OCI-LY1 (cell line): ENCODE data around the gene GPBAR1.

ENCODE experiments used
- H2AFZ ChIP-seq: fragments of 200-600 bp; sonication (generic), shearing (Covaris generic); 2 replicates; pipeline ENCODE4 v1.6.0; 2014; ENCODE audit warnings: antibody characterized with exemption, mild to moderate bottlenecking, low read length
- H3F3A ChIP-seq: fragments of 200-600 bp; sonication (generic), shearing (Covaris generic); 2 replicates; pipeline ENCODE4 v1.6.0; 2014; ENCODE audit warnings: mild to moderate bottlenecking, antibody characterized with exemption, low read length, moderate library complexity; ENCODE audit not compliant: insufficient read depth
- H3K27ac ChIP-seq: fragments of 200-600 bp; sonication (generic); 2 replicates; pipeline ENCODE4 v1.5.1; 2014; ENCODE audit warnings: low read length, mixed run types, mild to moderate bottlenecking, low read depth; ENCODE audit not compliant: poor library complexity, severe bottlenecking
- H3K27me3 ChIP-seq: fragments of 200-600 bp; sonication (generic); 2 replicates; pipeline ENCODE4 v1.6.0; 2014; ENCODE audit warnings: antibody characterized with exemption, mild to moderate bottlenecking, low read length, moderate library complexity; ENCODE audit not compliant: insufficient read depth
- H3K36me3 ChIP-seq: fragments of 200-600 bp; sonication (generic); 2 replicates; pipeline ENCODE4 v1.6.1; 2014; ENCODE audit warnings: mild to moderate bottlenecking, antibody characterized with exemption, low read length, moderate library complexity, mixed read lengths; ENCODE audit not compliant: insufficient read depth
- H3K4me1 ChIP-seq: fragments of 200-600 bp; sonication (generic); 2 replicates; pipeline ENCODE4 v1.5.1; 2014; ENCODE audit warnings: mild to moderate bottlenecking, low read length, moderate library complexity; ENCODE audit not compliant: insufficient read depth, severe bottlenecking
- H3K4me2 ChIP-seq: fragments of 200-600 bp; sonication (generic), shearing (Covaris generic); 2 replicates; pipeline ENCODE4 v1.6.1; 2014; ENCODE audit warnings: low read length
- H3K4me3 ChIP-seq: fragments of 200-600 bp; sonication (generic); 2 replicates; pipeline ENCODE4 v1.5.1; 2014; ENCODE audit warnings: low read length, low read depth, mild to moderate bottlenecking, mixed read lengths; ENCODE audit not compliant: poor library complexity, severe bottlenecking
- H3K79me2 ChIP-seq: fragments of 200-600 bp; shearing (Covaris generic); 2 replicates; pipeline ENCODE4 v1.6.1; 2016; ENCODE audit warnings: mixed run types, low read length, mixed read lengths; ENCODE audit not compliant: insufficient read depth
- H3K9ac ChIP-seq: fragments of 200-600 bp; sonication (generic), shearing (Covaris generic); 2 replicates; pipeline ENCODE4 v1.6.1; 2014; ENCODE audit warnings: mild to moderate bottlenecking, low read length, mixed read lengths
- H3K9me2 ChIP-seq: fragments of 200-600 bp; sonication (generic), shearing (Covaris generic); 2 replicates; pipeline ENCODE4 v1.6.1; 2014; ENCODE audit warnings: low read depth, mild to moderate bottlenecking, low read length, mixed read lengths
- H3K9me3 ChIP-seq: fragments of 200-600 bp; shearing (Covaris generic); 2 replicates; pipeline ENCODE4 v1.6.1; 2014; ENCODE audit warnings: low read length, mixed read lengths
- H4K20me1 ChIP-seq: fragments of 200-600 bp; sonication (generic), shearing (Covaris generic); 2 replicates; pipeline ENCODE4 v1.6.0; 2016; ENCODE audit warnings: mild to moderate bottlenecking, low read length; ENCODE audit not compliant: insufficient read depth
- EZH2 ChIP-seq: fragments of 200-600 bp; sonication (generic), shearing (Covaris generic); IDR thresholded peaks from 2 replicates; pipeline ENCODE4 v1.8.0; 2017; ENCODE audit warnings: borderline replicate concordance, mixed run types, mild to moderate bottlenecking, antibody characterized with exemption, low read length, moderate library complexity, mixed read lengths
- TF ChIP-seq, protein P1 (sequence below): fragments of 200-600 bp; sonication (generic), shearing (Covaris generic); IDR thresholded peaks from 2 replicates; pipeline ENCODE4 v1.5.1; 2017; ENCODE audit warnings: mild to moderate bottlenecking, antibody characterized with exemption, low read length, moderate library complexity, mixed read lengths

The GPBAR1 gene

DNA sequence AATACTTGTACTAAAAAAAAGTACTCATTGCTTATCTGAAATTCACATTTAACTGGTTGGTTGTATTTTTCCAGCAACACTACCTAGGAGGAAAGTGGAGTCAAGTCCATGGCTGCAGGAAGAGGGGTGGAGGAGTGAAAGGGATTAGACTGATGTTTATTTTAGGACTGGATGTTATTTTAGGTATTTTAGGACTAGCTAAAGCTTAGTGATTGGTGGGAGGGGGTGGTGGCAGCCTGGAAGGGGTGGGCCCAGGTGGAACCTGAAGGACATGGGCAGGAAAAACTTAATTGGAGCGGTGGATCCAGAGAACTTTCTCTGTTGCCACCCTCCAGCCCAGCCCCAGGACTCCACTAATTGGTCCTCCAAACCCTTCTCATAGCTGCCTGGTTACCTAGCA is 35.4 kb downstream of the GPBAR1 start:
- Histone ChIP-seq H2AFZ (no peak overlapping the region), H3K9me3 (no peaks in the 10 kb centered on the region), H3K27me3 (no peaks in the 10 kb centered on the region), H3K4me1 (peaks cover 18% of the 10 kb centered on the region), H3K4me2 (no peak overlapping the region), H3K36me3 (no peaks in the 10 kb centered on the region), H3K4me3 (no peak overlapping the region), H3K9me2 (no peaks in the 10 kb centered on the region), H3K9ac (no peak overlapping the region), H3F3A (no peaks in the 10 kb centered on the region), H3K79me2 (no peaks in the 10 kb centered on the region), H4K20me1 (no peaks in the 10 kb centered on the region), H3K27ac (no peak overlapping the region)
- no peak for TF ChIP-seq EZH2
- TF ChIP-seq, protein P1, sequence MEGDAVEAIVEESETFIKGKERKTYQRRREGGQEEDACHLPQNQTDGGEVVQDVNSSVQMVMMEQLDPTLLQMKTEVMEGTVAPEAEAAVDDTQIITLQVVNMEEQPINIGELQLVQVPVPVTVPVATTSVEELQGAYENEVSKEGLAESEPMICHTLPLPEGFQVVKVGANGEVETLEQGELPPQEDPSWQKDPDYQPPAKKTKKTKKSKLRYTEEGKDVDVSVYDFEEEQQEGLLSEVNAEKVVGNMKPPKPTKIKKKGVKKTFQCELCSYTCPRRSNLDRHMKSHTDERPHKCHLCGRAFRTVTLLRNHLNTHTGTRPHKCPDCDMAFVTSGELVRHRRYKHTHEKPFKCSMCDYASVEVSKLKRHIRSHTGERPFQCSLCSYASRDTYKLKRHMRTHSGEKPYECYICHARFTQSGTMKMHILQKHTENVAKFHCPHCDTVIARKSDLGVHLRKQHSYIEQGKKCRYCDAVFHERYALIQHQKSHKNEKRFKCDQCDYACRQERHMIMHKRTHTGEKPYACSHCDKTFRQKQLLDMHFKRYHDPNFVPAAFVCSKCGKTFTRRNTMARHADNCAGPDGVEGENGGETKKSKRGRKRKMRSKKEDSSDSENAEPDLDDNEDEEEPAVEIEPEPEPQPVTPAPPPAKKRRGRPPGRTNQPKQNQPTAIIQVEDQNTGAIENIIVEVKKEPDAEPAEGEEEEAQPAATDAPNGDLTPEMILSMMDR = no peak

DNA sequence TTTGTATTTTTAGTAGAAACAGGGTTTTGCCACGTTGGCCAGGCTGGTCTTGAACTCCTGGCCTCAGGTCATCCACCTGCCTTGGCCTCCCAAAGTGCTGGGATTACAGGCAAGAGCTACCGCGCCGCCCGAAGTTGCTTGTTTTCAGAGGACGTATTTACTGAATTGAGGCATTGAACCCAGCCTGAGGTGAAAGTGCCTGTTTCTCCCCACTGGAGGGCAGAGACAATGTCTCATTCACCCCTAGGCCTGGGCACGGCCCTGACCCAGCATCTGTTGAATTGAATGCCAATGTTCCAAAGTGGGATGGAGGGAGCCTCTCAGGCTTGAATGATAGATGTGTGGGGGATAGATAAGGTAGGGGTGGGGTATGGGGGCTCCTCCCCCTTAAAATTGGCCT is 36.0 kb downstream of the GPBAR1 start:
- H3K36me3 ChIP-seq = no peaks in the 10 kb centered on the region
- no peak overlapping the region for H3K4me3 ChIP-seq
- no peaks in the 10 kb centered on the region for H3K9me3 ChIP-seq
- no peaks in the 10 kb centered on the region for H4K20me1 ChIP-seq
- no peaks in the 10 kb centered on the region for H3K27me3 ChIP-seq
- no peak overlapping the region for H3K4me2 ChIP-seq
- H3K9me2 ChIP-seq = no peaks in the 10 kb centered on the region
- no peaks in the 10 kb centered on the region for H3F3A ChIP-seq
- no peak overlapping the region for H3K27ac ChIP-seq
- no peak overlapping the region for H2AFZ ChIP-seq
- TF ChIP-seq, protein P1 = no peak; the same call in 1 of the 2 replicates
- TF ChIP-seq EZH2 = no peak
- H3K79me2 ChIP-seq = no peaks in the 10 kb centered on the region
- no peak overlapping the region for H3K9ac ChIP-seq
- peaks cover 11% of the 10 kb centered on the region for H3K4me1 ChIP-seq

DNA sequence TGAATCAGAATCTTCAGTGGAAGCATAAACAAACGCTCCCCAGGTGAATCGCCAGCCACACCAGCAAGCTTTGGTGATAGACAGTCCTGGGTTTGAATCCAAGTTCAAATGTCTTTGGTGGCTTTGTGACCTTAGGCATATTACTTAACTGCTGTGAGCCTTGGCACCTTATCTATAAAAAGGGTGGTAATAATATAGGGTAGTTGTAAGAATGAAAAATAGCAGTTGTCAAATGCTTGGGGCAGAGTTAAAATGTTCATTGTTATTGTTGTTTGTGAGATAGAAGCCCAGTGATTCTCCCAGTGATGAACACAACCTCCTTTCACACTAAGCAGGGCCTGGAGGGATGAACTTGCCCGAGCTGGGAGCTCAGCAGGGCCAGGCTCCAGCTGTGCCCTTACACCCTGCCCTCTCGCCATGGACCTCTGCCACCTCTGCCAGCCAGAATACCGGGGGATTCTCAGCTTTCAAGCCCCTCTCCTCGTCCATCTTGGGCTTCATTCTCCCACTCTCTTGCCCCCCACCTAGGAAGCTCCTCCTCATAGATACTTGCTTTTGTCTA is 37.6 kb downstream of the GPBAR1 start:
- no peaks in the 10 kb centered on the region for H3F3A ChIP-seq

More for the DNA sequence above, 37.6 kb downstream of the GPBAR1 start:
- Histone ChIP-seq H3K4me2 (no peak overlapping the region), H3K9me3 (no peaks in the 10 kb centered on the region), H3K79me2 (no peaks in the 10 kb centered on the region), H3K4me3 (no peak overlapping the region), H3K9me2 (no peaks in the 10 kb centered on the region), H3K4me1 (peaks cover 7% of the 10 kb centered on the region), H4K20me1 (no peaks in the 10 kb centered on the region), H2AFZ (no peak overlapping the region), H3K9ac (no peak overlapping the region), H3K27me3 (no peaks in the 10 kb centered on the region), H3K27ac (no peak overlapping the region), H3K36me3 (no peaks in the 10 kb centered on the region)
- TF ChIP-seq EZH2 = no peak
- TF ChIP-seq, protein P1 = no peak
